Ascending aorta (tissue), 2 donors: ENCODE results near the gene F9. TPM values are rescaled to one million over a fixed set of nuclear protein-coding genes. Genes with fewer than 3 reads are reported as not detected.

Experiments used
- DNase-seq, 2 donors: peaks; one replicate each; pipeline ENCODE4 v3.0.0-alpha.2; 2019; ENCODE audit warnings: low spot score in 2 of 2
- H3K27ac ChIP-seq, 2 donors: fragments of 200-600 bp; sonication (generic); one replicate each; pipeline ENCODE4 v1.5.1; 2016 to 2017; ENCODE audit warnings: mild to moderate bottlenecking in 1 of 2
- H3K27me3 ChIP-seq: fragments of 200-600 bp; sonication (generic); one replicate; pipeline ENCODE4 v1.5.1; 2017
- H3K36me3 ChIP-seq, 2 donors: fragments of 200-600 bp; sonication (generic); one replicate each; pipeline ENCODE4 v1.5.1; 2016
- H3K4me1 ChIP-seq, 2 donors: fragments of 200-600 bp; sonication (generic); one replicate each; pipeline ENCODE4 v1.5.1; 2016 to 2017; ENCODE audit warnings: mild to moderate bottlenecking in 1 of 2
- H3K4me3 ChIP-seq, 2 donors: fragments of 200-600 bp; sonication (generic); one replicate each; pipeline ENCODE4 v1.5.1; 2016 to 2017; ENCODE audit warnings: mild to moderate bottlenecking in 1 of 2
- H3K9me3 ChIP-seq, 2 donors: fragments of 200-600 bp; sonication (generic); one replicate each; pipeline ENCODE4 v1.5.1; 2016
- CTCF ChIP-seq, 3 experiments: fragments of 200-600 bp in 2 of 3; fragments of 450-650 bp in 1 of 3; sonication (generic) in 2 of 3; IDR thresholded peaks; one replicate each; pipeline ENCODE4 v1.5.1; 2016 to 2019; ENCODE audit warnings: antibody characterized with exemption in 3 of 3, mild to moderate bottlenecking in 1 of 3, moderate library complexity in 1 of 3
- intact Hi-C: fragments of 100-400 bp; cut with DNase I; formaldehyde crosslinking; loops from one replicate; pipeline ENCODE4 v1.15.1; 2023
- total RNA-seq: library from RNA; depleted of rRNA; stranded (reverse); fragments of >200 nt; gene quantifications from one replicate; pipeline ENCODE4 v1.1.0, GENCODE V29; 2016

Gene F9
- total RNA-seq, 1 donor from 2014 or later = 15.0 TPM

- DNase-seq = no peak
- Histone ChIP-seq H3K4me3 (no peak overlapping the region), H3K36me3 (no peaks in the 10 kb centered on the region), H3K27me3 (no peaks in the 10 kb centered on the region), H3K27ac (no peak overlapping the region), H3K9me3 (no peaks in the 10 kb centered on the region), H3K4me1 (no peaks in the 10 kb centered on the region)
- no peak for TF ChIP-seq CTCF (IDR thresholded peaks at IDR 0.05)
- intact Hi-C loops = no loop called here
Measured at GRCh38 chrX:139560221-139560620, 29.7 kb downstream of the F9 start.

- intact Hi-C loops = no loop called here
- H3K9me3 ChIP-seq = no peaks in the 10 kb centered on the region
- H3K36me3 ChIP-seq = no peaks in the 10 kb centered on the region
- DNase-seq = no peak
- no peak overlapping the region for H3K4me3 ChIP-seq
- TF ChIP-seq CTCF (IDR thresholded peaks at IDR 0.05) = no peak
- no peaks in the 10 kb centered on the region for H3K27me3 ChIP-seq
- no peak overlapping the region for H3K27ac ChIP-seq
- H3K4me1 ChIP-seq = no peaks in the 10 kb centered on the region
Measured at GRCh38 chrX:139563251-139563650, 32.7 kb downstream of the F9 start.

- DNase-seq = no peak
- Histone ChIP-seq H3K27ac (no peak overlapping the region), H3K9me3 (no peaks in the 10 kb centered on the region), H3K4me3 (no peak overlapping the region), H3K4me1 (no peaks in the 10 kb centered on the region), H3K36me3 (no peaks in the 10 kb centered on the region), H3K27me3 (no peaks in the 10 kb centered on the region)
- TF ChIP-seq CTCF (IDR thresholded peaks at IDR 0.05) = no peak
- intact Hi-C loops = no loop called here
Measured at GRCh38 chrX:139566981-139567380, 36.4 kb downstream of the F9 start.

GRCh38 chrX:139581068-139581467, 50.5 kb downstream of the F9 start:
- TF ChIP-seq CTCF (IDR thresholded peaks at IDR 0.05) = no peak
- H3K4me3 ChIP-seq = no peak overlapping the region
- H3K27ac ChIP-seq = no peak overlapping the region
- H3K36me3 ChIP-seq = no peaks in the 10 kb centered on the region
- H3K4me1 ChIP-seq = no peaks in the 10 kb centered on the region
- no peak for DNase-seq
- intact Hi-C loops = no loop called here
- H3K27me3 ChIP-seq = no peaks in the 10 kb centered on the region
- H3K9me3 ChIP-seq = no peaks in the 10 kb centered on the region

- intact Hi-C loops = no loop called here
- DNase-seq = no peak
- Histone ChIP-seq H3K9me3 (no peaks in the 10 kb centered on the region), H3K27me3 (no peaks in the 10 kb centered on the region), H3K4me1 (no peaks in the 10 kb centered on the region), H3K4me3 (no peak overlapping the region), H3K27ac (no peak overlapping the region), H3K36me3 (no peaks in the 10 kb centered on the region)
- no peak for TF ChIP-seq CTCF (IDR thresholded peaks at IDR 0.05)
Measured at GRCh38 chrX:139585613-139586012, 55.1 kb downstream of the F9 start.

GRCh38 chrX:139596068-139596467, 65.5 kb downstream of the F9 start:
- H3K4me3 ChIP-seq = no peak overlapping the region
- H3K27ac ChIP-seq = no peak overlapping the region
- intact Hi-C loops = no loop called here
- TF ChIP-seq CTCF (IDR thresholded peaks at IDR 0.05) = no peak
- no peaks in the 10 kb centered on the region for H3K4me1 ChIP-seq
- H3K27me3 ChIP-seq = no peaks in the 10 kb centered on the region
- H3K9me3 ChIP-seq = no peaks in the 10 kb centered on the region
- H3K36me3 ChIP-seq = no peaks in the 10 kb centered on the region
- no peak for DNase-seq
